IMR-90 (cell line): Measurements from ENCODE around the gene ORMDL3. TPM values are rescaled to one million over a fixed set of nuclear protein-coding genes. Genes with fewer than 3 reads are reported as not detected.

Source experiments
- ATAC-seq: fragments of 200-7000 bp; cut with Tn5 transposase; 2 replicates; pipeline ENCODE4 v1.9.1; 2020; ENCODE audit warnings: low read depth, mild to moderate bottlenecking, moderate library complexity
- BruUV-seq: library from RNA; stranded (reverse); fragments of 400-500 nt; replicated peaks from 2 replicates; lab custom pipeline; 2021; lab: Mats Ljungman, UMichigan
- CTCF ChIA-PET: fragments of 300-600 bp; formaldehyde crosslinking; extraction: SDS; loops from one replicate; lab custom pipeline; 2021; ENCODE audit warnings: antibody characterized with exemption; lab: Yijun Ruan, JAX
- POLR2A ChIA-PET: fragments of 300-600 bp; sonication (Branson Sonifier 250); formaldehyde crosslinking; loops from one replicate; lab custom pipeline; 2022; ENCODE audit warnings: antibody characterized with exemption; ENCODE audit not compliant: unreplicated experiment; lab: Charles Lee
- DNase-seq: peaks from one replicate; pipeline ENCODE4 v3.0.0; 2013
- H2AFZ ChIP-seq: replicated peaks from 2 replicates; pipeline ENCODE3; 2013; ENCODE audit warnings: low read length, mild to moderate bottlenecking; ENCODE audit not compliant: poor library complexity
- H2AK5ac ChIP-seq: 2 replicates; pipeline ENCODE4 v1.6.1; 2013; ENCODE audit warnings: low read depth, low read length, inconsistent platforms
- H2AK9ac ChIP-seq: replicated peaks from 2 replicates; pipeline ENCODE3; 2013; ENCODE audit warnings: mild to moderate bottlenecking, low read depth, low read length, moderate library complexity; ENCODE audit not compliant: poor library complexity
- H2BK120ac ChIP-seq: 2 replicates; pipeline ENCODE4 v1.6.1; 2013; ENCODE audit warnings: low read depth, low read length, inconsistent platforms
- H2BK15ac ChIP-seq: 3 replicates; pipeline ENCODE4 v1.6.1; 2013; ENCODE audit warnings: low read depth, low read length, inconsistent platforms
- H2BK20ac ChIP-seq: 2 replicates; pipeline ENCODE4 v1.6.1; 2013; ENCODE audit warnings: low read depth, mild to moderate bottlenecking, inconsistent platforms, low read length, moderate library complexity
- H2BK5ac ChIP-seq: 2 replicates; pipeline ENCODE4 v1.6.1; 2013; ENCODE audit warnings: mild to moderate bottlenecking, low read depth, low read length, inconsistent platforms; ENCODE audit not compliant: poor library complexity, severe bottlenecking
- H3K14ac ChIP-seq: replicated peaks from 2 replicates; pipeline ENCODE4 v1.6.1; 2013; ENCODE audit warnings: low read depth, low read length, inconsistent platforms
- H3K18ac ChIP-seq: 2 replicates; pipeline ENCODE4 v1.6.1; 2013; ENCODE audit warnings: low read depth, low read length, control low read depth
- H3K23ac ChIP-seq: 2 replicates; pipeline ENCODE4 v1.6.1; 2013; ENCODE audit warnings: low read depth, low read length, inconsistent platforms
- H3K27ac ChIP-seq: 2 replicates; pipeline ENCODE4 v1.5.1; 2013; ENCODE audit warnings: mild to moderate bottlenecking, control low read depth, low read length; ENCODE audit not compliant: insufficient read depth
- H3K27me3 ChIP-seq: 2 replicates; pipeline ENCODE4 v1.6.1; 2013; ENCODE audit warnings: low read length; ENCODE audit not compliant: control insufficient read depth, insufficient read depth
- H3K36me3 ChIP-seq: 2 replicates; pipeline ENCODE4 v1.6.1; 2013; ENCODE audit warnings: low read length, mixed read lengths; ENCODE audit not compliant: control insufficient read depth, insufficient read depth
- H3K4ac ChIP-seq: 2 replicates; pipeline ENCODE4 v1.6.1; 2013; ENCODE audit warnings: low read depth, low read length, inconsistent platforms
- H3K4me1 ChIP-seq: 2 replicates; pipeline ENCODE4 v1.6.1; 2013; ENCODE audit warnings: low read length, mixed read lengths; ENCODE audit not compliant: control insufficient read depth, insufficient read depth
- H3K4me2 ChIP-seq: 2 replicates; pipeline ENCODE4 v1.6.1; 2013; ENCODE audit warnings: low read depth, mild to moderate bottlenecking, control low read depth, low read length, moderate library complexity
- H3K4me3 ChIP-seq: 2 replicates; pipeline ENCODE4 v1.5.1; 2013; ENCODE audit warnings: low read depth, mild to moderate bottlenecking, control low read depth, low read length, moderate library complexity; ENCODE audit not compliant: insufficient read depth
- H3K56ac ChIP-seq: 2 replicates; pipeline ENCODE4 v1.6.1; 2013; ENCODE audit warnings: low read length, inconsistent platforms; ENCODE audit not compliant: insufficient read depth; ENCODE audit errors: extremely low read depth
- H3K79me1 ChIP-seq, 2 experiments: 2 replicates each; pipeline ENCODE4 v1.6.1; 2013; ENCODE audit warnings: low read length in 2 of 2, inconsistent platforms in 1 of 2, low read depth in 1 of 2
- H3K9ac ChIP-seq: 2 replicates; pipeline ENCODE4 v1.6.1; 2013; ENCODE audit warnings: low read depth, low read length, control low read depth
- H3K9me1 ChIP-seq: 2 replicates; pipeline ENCODE4 v1.6.1; 2013; ENCODE audit warnings: low read length, inconsistent platforms; ENCODE audit not compliant: insufficient read depth
- H3K9me3 ChIP-seq: 2 replicates; pipeline ENCODE4 v1.6.1; 2013; ENCODE audit warnings: low read length; ENCODE audit not compliant: control insufficient read depth, insufficient read depth
- H4K20me1 ChIP-seq: 2 replicates; pipeline ENCODE4 v1.6.1; 2013; ENCODE audit warnings: low read length, inconsistent platforms; ENCODE audit not compliant: insufficient read depth
- H4K5ac ChIP-seq: 2 replicates; pipeline ENCODE4 v1.6.1; 2013; ENCODE audit warnings: mild to moderate bottlenecking, low read depth, low read length, control low read depth
- H4K8ac ChIP-seq, 2 experiments: 2 replicates each; pipeline ENCODE4 v1.6.1; 2013; ENCODE audit warnings: low read depth in 2 of 2, low read length in 2 of 2, control low read depth in 1 of 2, inconsistent platforms in 1 of 2
- H4K91ac ChIP-seq: 2 replicates; pipeline ENCODE4 v1.6.1; 2013; ENCODE audit warnings: low read depth, low read length, inconsistent platforms; ENCODE audit not compliant: insufficient read depth
- BHLHE40 ChIP-seq: fragments of 150-350 bp; IDR thresholded peaks from 2 replicates; pipeline ENCODE4 v1.6.1; 2016; ENCODE audit warnings: mild to moderate bottlenecking, low read depth, low read length
- CEBPB ChIP-seq: IDR thresholded peaks from 2 replicates; pipeline ENCODE4 v1.6.1; 2012; ENCODE audit warnings: low read depth, low read length, improper control_type of control experiment
- CHD1 ChIP-seq: IDR thresholded peaks from 2 replicates; pipeline ENCODE4 v1.6.1; 2012; ENCODE audit warnings: low read depth, low read length, improper control_type of control experiment
- ELK1 ChIP-seq: fragments of 150-350 bp; IDR thresholded peaks from 2 replicates; pipeline ENCODE4 v1.6.1; 2016; ENCODE audit warnings: low read depth, mild to moderate bottlenecking, low read length, moderate library complexity, borderline replicate concordance
- FOS ChIP-seq: fragments of 150-350 bp; IDR thresholded peaks from 2 replicates; pipeline ENCODE4 v1.6.1; 2016; ENCODE audit warnings: low read depth, low read length
- MAFK ChIP-seq: IDR thresholded peaks from 2 replicates; pipeline ENCODE4 v1.6.1; 2012; ENCODE audit warnings: low read depth, low read length, improper control_type of control experiment
- MAZ ChIP-seq: IDR thresholded peaks from 2 replicates; pipeline ENCODE4 v1.6.1; 2012; ENCODE audit warnings: low read depth, mild to moderate bottlenecking, low read length, improper control_type of control experiment, moderate library complexity, borderline replicate concordance
- MXI1 ChIP-seq: IDR thresholded peaks from 2 replicates; pipeline ENCODE4 v1.6.1; 2012; ENCODE audit warnings: low read depth, mild to moderate bottlenecking, low read length, moderate library complexity, borderline replicate concordance
- NFE2L2 ChIP-seq: fragments of 150-350 bp; IDR thresholded peaks from 2 replicates; pipeline ENCODE4 v1.6.1; 2016; ENCODE audit warnings: low read depth, mild to moderate bottlenecking, low read length
- RAD21 ChIP-seq: IDR thresholded peaks from 2 replicates; pipeline ENCODE4 v1.6.1; 2012; ENCODE audit warnings: low read length, improper control_type of control experiment
- RCOR1 ChIP-seq: IDR thresholded peaks from 2 replicates; pipeline ENCODE4 v1.6.1; 2012; ENCODE audit warnings: mild to moderate bottlenecking, low read length, improper control_type of control experiment; ENCODE audit not compliant: insufficient replicate concordance
- SMC3 ChIP-seq: fragments of 150-350 bp; IDR thresholded peaks from 2 replicates; pipeline ENCODE4 v1.6.1; 2016; ENCODE audit warnings: low read depth, mild to moderate bottlenecking, antibody characterized with exemption, low read length, moderate library complexity
- USF2 ChIP-seq: fragments of 150-350 bp; IDR thresholded peaks from 2 replicates; pipeline ENCODE4 v1.6.1; 2017; ENCODE audit warnings: mild to moderate bottlenecking, antibody characterized with exemption, low read length, low read depth
- WGBS, 2 experiments: methylation state at CpG; one replicate each; pipeline versions ENCODE4 v1.1.5 to v1.1.7; 2013; ENCODE audit warnings: missing lambda C conversion rate in 2 of 2; ENCODE audit not compliant: insufficient read length in 1 of 2; ENCODE audit errors: extremely low coverage in 2 of 2; 5-methylcytosine and 5-hydroxymethylcytosine counted together
- dilution Hi-C: fragments of 300-500 bp; cut with HindIII; formaldehyde crosslinking; loops from one replicate; pipeline ENCODE4 v1.14.3; 2018; ENCODE audit warnings: low sequenced_read_pairs; ENCODE audit not compliant: unreplicated experiment
- in situ Hi-C: fragments of 300-500 bp; cut with MboI; formaldehyde crosslinking; loops from 3 replicates; pipeline ENCODE4 v1.14.3; 2019; ENCODE audit warnings: low sequenced_read_pairs, inconsistent platforms, mixed read lengths
- intact Hi-C: fragments of 100-400 bp; cut with micrococcal nuclease; formaldehyde crosslinking; loops from 2 replicates; pipeline ENCODE4 v1.10.0; 2022
- polyA plus RNA-seq, 3 experiments: library from polyadenylated mRNA; depleted of rRNA; stranded (reverse); fragments of >200 nt; gene quantifications; 2 replicates each; pipeline ENCODE4 v1.2.3, GENCODE V29; 2012; ENCODE audit warnings: low replicate concordance in 1 of 3
- total RNA-seq: library from RNA; depleted of rRNA; stranded (reverse); fragments of >200 nt; gene quantifications from 2 replicates; pipeline ENCODE4 v1.2.3, GENCODE V29; 2012

Gene ORMDL3
- total and polyA plus RNA-seq, 2 of the 4 experiments (the other 2 are of a cell fraction) = 45.7 to 78.6 TPM

GRCh38 chr17:39923230-39923629 is 4.2 kb downstream of the ORMDL3 start:
- Histone ChIP-seq H3K27me3 (no peaks in the 10 kb centered on the region), H3K79me1 (peaks cover 9 to 61% of the 10 kb centered on the region in 2 experiments; a peak in 3 of 4 replicates), H2BK20ac (no peak overlapping the region), H4K5ac (no peak overlapping the region), H2AK9ac (peak overlapping the region; percentile 33), H3K4me2 (no peak overlapping the region), H3K4ac (no peak overlapping the region), H3K9ac (no peak overlapping the region), H4K20me1 (peaks cover 43% of the 10 kb centered on the region), H3K18ac (no peak overlapping the region), H3K56ac (no peak overlapping the region), H2BK15ac (no peak overlapping the region), H3K9me1 (peaks cover 28% of the 10 kb centered on the region), H3K4me1 (peaks cover 28% of the 10 kb centered on the region), H2BK120ac (no peak overlapping the region), H4K91ac (no peak overlapping the region), H2AK5ac (no peak overlapping the region), H3K36me3 (peaks cover 47% of the 10 kb centered on the region), H3K4me3 (no peak overlapping the region), H2BK5ac (no peak overlapping the region), H2AFZ (no peak overlapping the region), H3K27ac (no peak overlapping the region), H3K23ac (no peak overlapping the region), H3K14ac (no peak overlapping the region), H3K9me3 (no peaks in the 10 kb centered on the region), H4K8ac (no peak overlapping the region)
- CTCF ChIA-PET = no interaction called here
- TF ChIP-seq RAD21 (no peak), BHLHE40 (no peak), MAZ (no peak), NFE2L2 (no peak), RCOR1 (no peak), CEBPB (no peak), ELK1 (no peak), MXI1 (no peak), SMC3 (no peak), CHD1 (no peak), MAFK (no peak), FOS (no peak), USF2 (no peak)
- DNase-seq (no peak), ATAC-seq (no peak)
- in situ Hi-C loops = no loop called here
- intact Hi-C loops = no loop called here
- dilution Hi-C loops = no loop called here
- POLR2A ChIA-PET = no interaction called here
- WGBS, 2 experiments = 100% methylated on average over 1 of the region's 6 CpGs; no CpG with 5 or more reads in 1 of the 2 experiments
- no TSS peak for BruUV-seq
